Measurements from ENCODE around the gene ADCY2. TPM values are rescaled to one million over a fixed set of nuclear protein-coding genes. Genes with fewer than 3 reads are reported as not detected.
A peak's percentile ranks its signal among the peaks of the same experiment; 100 is the strongest.

Gene ADCY2
- total RNA-seq = under 1 TPM in 2 of 5 donors, not detected in 3; 0.23 to 0.32 TPM
- 0.39 TPM for total RNA-seq (2013)
- total RNA-seq = 0 to 0.06 (median 0) reads per million in 29 experiments

DNA sequence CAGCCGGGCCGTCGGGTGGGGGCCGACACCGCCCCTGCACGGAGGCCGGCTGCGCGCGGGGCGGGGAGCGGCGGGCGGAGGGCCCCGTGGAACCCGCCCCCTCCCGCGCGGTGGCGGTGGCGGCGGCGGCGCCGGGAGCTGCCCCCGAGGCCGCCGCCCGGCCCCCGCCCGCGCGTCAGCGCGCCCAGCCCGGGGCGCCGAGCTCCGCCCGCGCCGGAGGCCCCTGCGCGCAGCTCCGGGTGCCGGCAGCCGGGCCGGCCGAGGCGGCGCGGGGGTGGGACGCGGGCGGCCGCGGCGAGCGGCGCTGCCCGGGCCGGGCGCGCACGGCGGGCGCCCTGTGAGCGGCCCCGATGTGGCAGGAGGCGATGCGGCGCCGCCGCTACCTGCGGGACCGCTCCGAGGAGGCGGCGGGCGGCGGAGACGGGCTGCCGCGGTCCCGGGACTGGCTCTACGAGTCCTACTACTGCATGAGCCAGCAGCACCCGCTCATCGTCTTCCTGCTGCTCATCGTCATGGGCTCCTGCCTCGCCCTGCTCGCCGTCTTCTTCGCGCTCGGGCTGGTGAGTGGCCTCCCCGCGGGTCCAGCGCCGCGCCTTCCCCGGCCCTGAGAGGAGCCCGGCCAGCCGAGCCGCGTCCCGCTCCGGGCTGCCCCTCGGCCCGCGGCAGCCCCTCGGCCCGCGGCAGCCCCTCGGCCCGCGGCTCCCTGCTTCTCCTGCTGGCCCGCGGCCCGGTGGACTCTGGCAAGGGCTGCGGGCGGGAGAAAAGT is at the start of gene ADCY2:
Gene ADCY2 (plus strand): TSS at position 192 of the 766 bp plus-strand sequence. CDS start 159 bp downstream, at position 351.
- WGBS (ENCODE audit: insufficient coverage) = 4% methylated on average over 118 of the region's 121 CpGs
- H3K36me3 Mint-ChIP-seq = no peaks in the 10 kb centered on the region
- Histone ChIP-seq H3K4me1 (ENCODE audit: control insufficient read depth in 1 of 2, extremely low read depth in 1 of 2, insufficient read depth in 2 of 2, low read length in 2 of 2) (peaks cover 0 to 4% of the 10 kb centered on the region in 2 experiments), H3K9me3 (no peaks in the 10 kb centered on the region), H3K27me3 (replicated peaks in 1 of 2; ENCODE audit: control insufficient read depth in 2 of 2, extremely low read depth in 1 of 2, insufficient read depth in 2 of 2, low read length in 1 of 2) (peaks cover 8 to 29% of the 10 kb centered on the region in 2 experiments), H3K27ac (ENCODE audit: low read length) (no peak within 1 kb of the TSS), H3K4me3 (ENCODE audit: control insufficient read depth in 1 of 2, extremely low read depth in 1 of 2, low read length in 1 of 2) (no peak within 1 kb of the TSS), H3K36me3 (ENCODE audit: control insufficient read depth in 2 of 2, extremely low read depth in 1 of 2, insufficient read depth in 1 of 2, low read length in 1 of 2) (no peaks in the 10 kb centered on the region)
- no peaks in the 10 kb centered on the region for H3K9me3 Mint-ChIP-seq
- peak within 1 kb of the TSS in 1 of 2 donors; percentile 40 for H3K27ac Mint-ChIP-seq
- CTCF ChIA-PET = no interaction called here
- peaks cover 40 to 48% of the 10 kb centered on the region in 2 donors for H3K27me3 Mint-ChIP-seq
- POLR2A ChIA-PET = no interaction called here
- DNase-seq (no peak), ATAC-seq (replicated peaks in 1 of 4) (no peak)
- H3K4me1 Mint-ChIP-seq = peaks cover 5 to 6% (median 5%) of the 10 kb centered on the region in 3 donors
- H3K4me3 Mint-ChIP-seq = peak within 1 kb of the TSS in 1 of 3 donors; percentile 61

DNA sequence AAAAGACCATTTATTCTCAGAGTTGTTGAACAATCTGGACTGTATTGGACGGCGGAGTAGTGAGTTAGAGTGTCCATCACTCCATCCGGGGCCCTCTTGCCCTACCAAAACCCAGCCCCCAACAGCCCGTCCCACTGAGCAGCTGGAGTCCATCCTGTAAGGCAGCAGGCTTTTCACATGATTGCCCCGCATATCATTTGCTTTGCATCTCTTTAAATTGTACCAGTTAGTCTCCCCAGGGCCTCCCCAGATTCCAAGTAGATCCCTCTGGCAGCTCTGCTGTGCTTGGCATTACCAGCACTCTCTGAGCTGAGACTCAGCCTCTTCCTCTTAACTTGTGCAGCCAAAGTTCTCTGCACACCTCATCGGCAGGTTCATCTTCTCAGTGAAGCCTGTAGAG is 48.6 kb upstream of the ADCY2 start:
- Mint-ChIP-seq H3K4me3 (no peak overlapping the region), H3K27me3 (no peaks in the 10 kb centered on the region), H3K27ac (no peak overlapping the region), H3K36me3 (no peaks in the 10 kb centered on the region), H3K9me3 (peaks cover 3 to 8% (median 7%) of the 10 kb centered on the region in 3 donors), H3K4me1 (no peaks in the 10 kb centered on the region)
- H3K27ac ChIP-seq (ENCODE audit: low read length) = no peak overlapping the region
- DNase-seq = no peak
- no peaks in the 10 kb centered on the region for H3K36me3 ChIP-seq (ENCODE audit: control insufficient read depth in 2 of 2, extremely low read depth in 1 of 2, insufficient read depth in 1 of 2, low read length in 1 of 2)
- ChIA-PET CTCF (no interaction called here), POLR2A (no interaction called here)
- no peak for ATAC-seq (replicated peaks in 1 of 4)
- 60% methylated on average over 5 of the region's 6 CpGs for WGBS (ENCODE audit: insufficient coverage)
- no peaks in the 10 kb centered on the region for H3K9me3 ChIP-seq
- no peaks in the 10 kb centered on the region for H3K4me1 ChIP-seq (ENCODE audit: control insufficient read depth in 1 of 2, extremely low read depth in 1 of 2, insufficient read depth in 2 of 2, low read length in 2 of 2)
- H3K27me3 ChIP-seq (replicated peaks in 1 of 2; ENCODE audit: control insufficient read depth in 2 of 2, extremely low read depth in 1 of 2, insufficient read depth in 2 of 2, low read length in 1 of 2) = no peaks in the 10 kb centered on the region
- H3K4me3 ChIP-seq (ENCODE audit: control insufficient read depth in 1 of 2, extremely low read depth in 1 of 2, low read length in 1 of 2) = no peak overlapping the region

DNA sequence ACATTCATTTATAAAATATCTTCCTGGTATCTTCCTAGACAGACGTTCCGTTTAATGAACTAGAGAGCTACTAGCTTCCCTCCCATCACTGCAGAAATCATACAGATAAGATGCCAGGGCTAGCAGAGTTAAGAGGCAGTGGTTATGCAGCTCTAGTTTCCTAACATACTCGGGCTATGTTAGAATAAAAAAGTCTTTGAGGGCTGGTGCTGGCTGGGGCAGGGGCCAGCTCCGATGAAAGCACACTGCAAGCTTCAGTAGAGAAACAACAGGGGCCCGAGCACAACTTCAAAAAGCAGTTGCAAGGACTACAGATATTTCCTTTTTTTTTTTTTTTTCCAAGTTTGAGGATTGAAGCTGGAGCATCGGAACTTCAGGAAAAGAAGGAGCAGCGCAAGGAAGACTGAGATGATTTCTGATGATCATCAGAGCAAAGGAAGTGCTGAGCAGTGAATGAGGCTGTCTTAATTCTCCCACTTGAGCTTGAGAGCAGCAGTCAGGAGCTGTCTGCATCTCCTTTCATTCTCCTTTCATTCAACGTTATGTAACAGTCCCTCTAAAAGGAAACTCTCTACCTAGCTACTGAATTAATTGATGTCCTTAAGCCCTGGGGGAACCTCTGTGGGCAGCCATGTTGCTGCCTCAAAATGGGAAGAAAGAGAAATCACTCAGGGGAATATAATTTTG is 47.6 kb upstream of the ADCY2 start:
- POLR2A ChIA-PET = no interaction called here

DNA sequence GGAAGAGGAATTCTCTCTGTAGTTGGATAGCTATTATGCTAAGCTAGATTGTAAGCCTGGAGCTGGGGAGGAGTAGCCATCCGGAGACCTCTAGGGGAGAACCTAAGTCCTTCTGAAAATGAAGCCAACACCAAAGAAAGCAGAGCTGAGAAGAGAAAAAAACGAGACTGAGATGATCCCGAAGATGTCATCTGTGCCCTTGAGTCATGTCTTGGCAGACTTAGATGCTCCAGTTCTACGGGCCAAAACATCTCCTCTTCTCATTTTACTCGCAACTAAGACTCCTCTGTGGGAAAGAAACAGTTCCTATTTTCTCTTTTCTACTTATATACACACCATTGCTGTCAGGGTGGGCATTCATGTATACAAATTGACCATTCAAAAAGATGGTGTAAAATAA is 34.3 kb upstream of the ADCY2 start:
- ATAC-seq (replicated peaks in 1 of 4) (no peak), DNase-seq (no peak)
- 100% methylated on average over 1 of the region's 5 CpGs for WGBS (ENCODE audit: insufficient coverage)
- H3K4me1 ChIP-seq (ENCODE audit: control insufficient read depth in 1 of 2, extremely low read depth in 1 of 2, insufficient read depth in 2 of 2, low read length in 2 of 2) = no peaks in the 10 kb centered on the region
- H3K4me3 ChIP-seq (ENCODE audit: control insufficient read depth in 1 of 2, extremely low read depth in 1 of 2, low read length in 1 of 2) = no peak overlapping the region
- Mint-ChIP-seq H3K36me3 (no peaks in the 10 kb centered on the region), H3K27me3 (peaks cover 2 to 5% of the 10 kb centered on the region in 2 donors), H3K9me3 (peaks cover 0 to 3% (median 3%) of the 10 kb centered on the region in 3 donors), H3K27ac (no peak overlapping the region), H3K4me3 (no peak overlapping the region), H3K4me1 (no peaks in the 10 kb centered on the region)
- H3K36me3 ChIP-seq (ENCODE audit: control insufficient read depth in 2 of 2, extremely low read depth in 1 of 2, insufficient read depth in 1 of 2, low read length in 1 of 2) = no peaks in the 10 kb centered on the region
- CTCF ChIA-PET = no interaction called here
- POLR2A ChIA-PET = no interaction called here
- no peaks in the 10 kb centered on the region for H3K27me3 ChIP-seq (replicated peaks in 1 of 2; ENCODE audit: control insufficient read depth in 2 of 2, extremely low read depth in 1 of 2, insufficient read depth in 2 of 2, low read length in 1 of 2)
- no peak overlapping the region for H3K27ac ChIP-seq (ENCODE audit: low read length)
- H3K9me3 ChIP-seq = no peaks in the 10 kb centered on the region

More for the DNA sequence above, 47.6 kb upstream of the ADCY2 start:
- no peaks in the 10 kb centered on the region for H3K4me1 Mint-ChIP-seq
- H3K36me3 Mint-ChIP-seq = no peaks in the 10 kb centered on the region
- CTCF ChIA-PET = no interaction called here
- Histone ChIP-seq H3K4me1 (ENCODE audit: control insufficient read depth in 1 of 2, extremely low read depth in 1 of 2, insufficient read depth in 2 of 2, low read length in 2 of 2) (no peaks in the 10 kb centered on the region), H3K27ac (ENCODE audit: low read length) (no peak overlapping the region), H3K9me3 (no peaks in the 10 kb centered on the region), H3K4me3 (ENCODE audit: control insufficient read depth in 1 of 2, extremely low read depth in 1 of 2, low read length in 1 of 2) (no peak overlapping the region), H3K36me3 (ENCODE audit: control insufficient read depth in 2 of 2, extremely low read depth in 1 of 2, insufficient read depth in 1 of 2, low read length in 1 of 2) (no peaks in the 10 kb centered on the region), H3K27me3 (replicated peaks in 1 of 2; ENCODE audit: control insufficient read depth in 2 of 2, extremely low read depth in 1 of 2, insufficient read depth in 2 of 2, low read length in 1 of 2) (no peaks in the 10 kb centered on the region)
- H3K27ac Mint-ChIP-seq = no peak overlapping the region
- no peak overlapping the region for H3K4me3 Mint-ChIP-seq
- DNase-seq (no peak), ATAC-seq (replicated peaks in 1 of 4) (no peak)
- peaks cover 3 to 6% (median 6%) of the 10 kb centered on the region in 3 donors for H3K9me3 Mint-ChIP-seq
- H3K27me3 Mint-ChIP-seq = no peaks in the 10 kb centered on the region
- WGBS (ENCODE audit: insufficient coverage) = 100% methylated on average over 2 of the region's 8 CpGs

DNA sequence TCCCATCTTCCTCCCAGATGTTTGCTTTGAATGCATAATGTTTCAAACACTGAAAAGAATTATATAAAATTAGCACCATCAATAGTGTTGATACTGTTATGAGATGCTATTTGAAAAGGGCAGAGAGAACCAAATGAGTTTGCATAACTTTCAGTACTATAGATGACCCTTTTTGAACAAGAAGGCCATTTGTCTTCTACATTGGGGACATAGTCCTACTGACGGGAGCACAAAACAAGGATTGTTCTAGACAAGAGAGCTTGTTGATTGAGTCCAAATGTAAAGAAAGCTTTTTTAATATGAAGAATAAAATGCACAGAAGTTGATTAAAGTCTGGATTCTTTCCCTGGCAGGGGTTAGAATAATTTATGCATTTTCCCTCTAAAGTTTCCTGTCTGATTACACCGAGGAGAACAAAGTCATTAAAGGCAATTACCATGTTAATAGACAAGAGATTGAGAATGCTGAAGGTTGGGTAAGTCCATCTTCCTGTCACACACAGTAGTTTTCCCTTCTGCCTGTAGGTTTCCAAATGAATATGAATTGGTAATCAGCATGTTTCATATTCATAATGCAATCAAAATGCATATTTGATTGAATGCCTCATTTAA is 32.8 kb upstream of the ADCY2 start:
- no peak overlapping the region for H3K27ac ChIP-seq (ENCODE audit: low read length)
- no peaks in the 10 kb centered on the region for H3K9me3 ChIP-seq
- Mint-ChIP-seq H3K4me1 (no peaks in the 10 kb centered on the region), H3K4me3 (no peak overlapping the region), H3K9me3 (peaks cover 0 to 9% (median 9%) of the 10 kb centered on the region in 3 donors), H3K36me3 (no peaks in the 10 kb centered on the region), H3K27ac (no peak overlapping the region), H3K27me3 (peaks cover 0 to 2% of the 10 kb centered on the region in 2 donors)
- no peaks in the 10 kb centered on the region for H3K4me1 ChIP-seq (ENCODE audit: control insufficient read depth in 1 of 2, extremely low read depth in 1 of 2, insufficient read depth in 2 of 2, low read length in 2 of 2)
- ATAC-seq (replicated peaks in 1 of 4) = no peak
- H3K27me3 ChIP-seq (replicated peaks in 1 of 2; ENCODE audit: control insufficient read depth in 2 of 2, extremely low read depth in 1 of 2, insufficient read depth in 2 of 2, low read length in 1 of 2) = no peaks in the 10 kb centered on the region
- H3K4me3 ChIP-seq (ENCODE audit: control insufficient read depth in 1 of 2, extremely low read depth in 1 of 2, low read length in 1 of 2) = no peak overlapping the region
- no peaks in the 10 kb centered on the region for H3K36me3 ChIP-seq (ENCODE audit: control insufficient read depth in 2 of 2, extremely low read depth in 1 of 2, insufficient read depth in 1 of 2, low read length in 1 of 2)
- no CpG with 5 or more reads among the region's 2 CpGs for WGBS (ENCODE audit: insufficient coverage)
- POLR2A ChIA-PET = no interaction called here
- CTCF ChIA-PET = no interaction called here
- no peak for DNase-seq

DNA sequence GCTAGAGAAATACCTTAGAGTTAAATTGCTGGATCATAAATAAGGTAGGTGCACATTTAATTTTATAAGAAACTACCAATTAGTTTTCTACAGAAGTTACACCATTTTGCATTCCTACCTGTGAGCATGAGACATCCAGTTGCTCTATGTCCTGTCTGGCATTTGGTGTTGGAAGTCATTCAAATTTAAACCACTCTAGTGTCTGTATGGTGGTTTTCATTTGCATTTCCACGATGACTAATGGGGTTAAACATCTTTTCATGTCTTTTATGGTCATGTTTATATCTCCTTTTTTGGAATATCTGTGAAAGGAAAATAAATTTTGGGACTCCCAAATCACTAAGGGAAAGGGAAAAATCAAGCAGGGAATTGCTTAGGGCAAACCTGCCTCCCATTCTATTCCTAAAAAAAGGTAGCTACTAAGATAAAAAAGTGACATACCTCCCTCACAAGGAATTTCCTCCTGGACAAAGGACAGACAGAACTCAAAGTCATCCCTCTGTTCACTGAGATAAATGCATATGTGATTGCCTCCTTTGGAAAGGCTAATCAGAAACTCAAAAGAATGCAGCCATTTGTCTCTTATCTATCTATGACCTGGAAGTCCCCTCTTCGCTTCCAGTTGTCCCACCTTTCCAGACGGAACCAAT is 31.6 kb upstream of the ADCY2 start:
- H3K9me3 ChIP-seq = no peaks in the 10 kb centered on the region
- ATAC-seq (replicated peaks in 1 of 4) (no peak), DNase-seq (no peak)
- H3K4me3 ChIP-seq (ENCODE audit: control insufficient read depth in 1 of 2, extremely low read depth in 1 of 2, low read length in 1 of 2) = no peak overlapping the region
- H3K27me3 ChIP-seq (replicated peaks in 1 of 2; ENCODE audit: control insufficient read depth in 2 of 2, extremely low read depth in 1 of 2, insufficient read depth in 2 of 2, low read length in 1 of 2) = no peaks in the 10 kb centered on the region
- H3K27ac ChIP-seq (ENCODE audit: low read length) = no peak overlapping the region
- 71% methylated on average over 2 of the region's 3 CpGs for WGBS (ENCODE audit: insufficient coverage)
- Mint-ChIP-seq H3K4me1 (no peaks in the 10 kb centered on the region), H3K27me3 (no peaks in the 10 kb centered on the region), H3K4me3 (no peak overlapping the region), H3K36me3 (no peaks in the 10 kb centered on the region), H3K27ac (no peak overlapping the region), H3K9me3 (peaks cover 0 to 16% (median 10%) of the 10 kb centered on the region in 3 donors)
- H3K4me1 ChIP-seq (ENCODE audit: control insufficient read depth in 1 of 2, extremely low read depth in 1 of 2, insufficient read depth in 2 of 2, low read length in 2 of 2) = no peaks in the 10 kb centered on the region
- H3K36me3 ChIP-seq (ENCODE audit: control insufficient read depth in 2 of 2, extremely low read depth in 1 of 2, insufficient read depth in 1 of 2, low read length in 1 of 2) = no peaks in the 10 kb centered on the region
- ChIA-PET POLR2A (no interaction called here), CTCF (no interaction called here)

Data from T-cell (primary cell).